Left forelimb (tissue), 1 donor: ENCODE data around the gene ATP2B1.

Source experiments
- DNase-seq: peaks from one replicate; pipeline ENCODE4 v3.0.0-alpha.2; 2018; ENCODE audit warnings: low spot score

The ATP2B1 gene

GRCh38 chr12:89657066-89657465 lies 51.6 kb downstream of the ATP2B1 start:
- DNase-seq, result no peak

- DNase-seq, result no peak
Observed at GRCh38 chr12:89655841-89656240, 52.8 kb downstream of the ATP2B1 start.

DNA sequence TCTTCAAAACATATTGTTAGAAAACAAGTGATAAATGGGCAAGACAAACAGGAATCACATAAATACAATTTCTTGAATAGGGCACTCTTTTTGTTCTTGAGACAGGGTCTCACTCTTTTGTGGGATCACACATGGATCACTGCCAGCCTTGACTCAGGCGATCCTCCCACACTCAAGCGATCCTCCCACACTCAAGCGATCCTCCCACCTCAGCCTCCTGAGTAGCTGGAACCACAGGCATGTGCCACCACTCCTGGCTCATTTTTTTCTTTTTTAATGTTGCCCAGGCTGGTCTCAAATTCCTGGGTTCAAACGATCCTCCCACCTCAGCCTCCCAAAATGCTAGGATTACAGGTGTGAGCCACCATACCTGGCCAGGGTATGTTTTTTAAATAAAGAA lies 57.4 kb downstream of the ATP2B1 start:
- no peak for DNase-seq

- DNase-seq, result no peak
Observed at GRCh38 chr12:89650239-89650638, 58.4 kb downstream of the ATP2B1 start.

DNA sequence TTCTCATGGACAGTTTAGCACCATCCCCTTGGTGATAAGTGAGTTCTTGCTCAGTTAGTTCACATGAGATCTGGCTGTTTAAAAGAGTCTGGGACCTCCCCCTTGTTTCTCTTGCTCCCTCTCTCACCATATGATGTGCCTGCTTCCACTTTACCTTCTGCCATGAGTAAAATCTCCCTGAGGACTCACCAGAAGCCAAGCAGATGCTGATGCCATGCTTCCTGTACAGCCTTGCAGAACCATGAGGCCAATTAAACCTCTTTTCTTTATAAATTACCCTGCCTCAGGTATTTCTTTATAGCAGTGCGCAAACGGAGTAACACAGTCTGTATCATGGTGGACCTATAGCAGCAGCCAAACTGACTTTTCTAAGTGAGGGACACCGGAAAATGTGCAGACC lies 58.8 kb downstream of the ATP2B1 start:
- no peak for DNase-seq

- DNase-seq, result no peak
Observed at GRCh38 chr12:89649139-89649538, 59.5 kb downstream of the ATP2B1 start.

GRCh38 chr12:89648211-89648930 lies 60.3 kb downstream of the ATP2B1 start:
- no peak for DNase-seq

GRCh38 chr12:89645434-89645833 lies 63.2 kb downstream of the ATP2B1 start:
- no peak for DNase-seq

GRCh38 chr12:89642959-89643358 lies 65.7 kb downstream of the ATP2B1 start:
- no peak for DNase-seq

- DNase-seq, result no peak
Observed at GRCh38 chr12:89636776-89637160, 71.9 kb downstream of the ATP2B1 start.

DNA sequence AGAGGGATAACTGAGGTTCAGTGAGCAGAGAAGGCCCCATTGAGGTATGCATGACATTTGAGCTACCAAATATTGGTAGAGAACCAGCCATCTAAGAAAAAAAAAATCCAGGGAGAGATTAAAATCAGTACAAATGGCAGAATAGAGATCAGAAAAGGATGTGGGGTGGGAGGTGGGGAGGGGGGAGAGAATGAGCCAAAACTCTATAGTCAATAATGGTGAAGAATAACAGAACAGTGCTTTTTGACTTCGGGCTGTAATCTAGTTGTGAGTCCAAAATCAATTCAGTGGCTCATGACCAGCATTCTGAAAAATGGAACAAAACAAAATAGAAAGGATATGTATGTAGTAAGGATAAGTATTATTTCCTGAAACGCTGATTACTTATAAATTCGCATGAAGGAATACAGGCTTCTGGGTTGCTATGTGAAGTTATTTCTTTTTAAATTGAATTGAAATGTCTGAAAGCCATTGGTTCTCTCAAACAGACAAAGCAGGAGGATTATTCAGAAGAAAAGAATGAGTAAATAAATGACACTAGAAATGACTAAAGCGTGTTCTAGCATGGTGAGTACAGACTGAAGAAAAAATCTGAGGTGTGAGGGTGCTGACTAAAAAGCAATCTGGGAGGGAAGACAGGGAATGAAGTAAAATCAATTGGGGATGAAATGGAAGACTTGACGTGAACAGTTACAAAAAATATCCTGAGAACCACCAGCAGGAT lies 72.4 kb downstream of the ATP2B1 start:
- no peak for DNase-seq

DNA sequence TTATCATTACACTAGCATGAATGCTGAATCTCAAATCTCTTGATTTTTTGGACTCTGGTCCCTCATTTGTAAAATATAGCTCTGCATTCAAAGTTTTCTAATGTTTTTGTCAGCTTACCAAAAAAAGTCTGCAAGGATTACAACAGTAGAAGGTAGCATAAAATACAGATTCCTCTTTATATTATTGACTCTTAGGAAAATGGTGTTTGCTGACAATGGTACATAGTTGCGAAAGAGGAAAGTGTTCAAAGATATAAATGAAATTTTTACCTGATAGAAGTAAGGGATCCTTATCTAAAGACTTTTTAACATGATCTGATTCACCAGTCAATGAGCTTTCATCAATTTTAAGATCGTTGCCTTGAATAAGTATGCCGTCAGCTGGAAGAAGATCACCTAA lies 74.1 kb downstream of the ATP2B1 start:
- DNase-seq, result no peak

DNA sequence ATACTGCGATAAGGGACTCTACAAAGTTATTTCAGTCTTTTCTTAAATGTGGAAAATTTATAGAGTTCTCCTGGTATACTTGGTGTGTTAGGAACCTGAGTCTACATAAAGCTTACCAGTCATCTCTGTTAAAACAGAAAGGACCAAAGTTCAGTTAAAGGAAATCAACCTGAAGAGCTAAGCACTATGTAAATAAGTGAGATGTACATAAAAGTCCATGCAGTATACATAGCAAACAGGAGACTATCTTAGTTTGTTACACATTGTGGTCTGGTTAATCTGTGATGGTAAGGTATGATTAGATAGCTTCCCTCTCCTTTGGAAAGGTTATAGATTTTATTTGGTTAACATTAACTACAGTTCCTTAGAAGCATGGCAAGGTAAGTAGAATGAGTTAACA lies 75.9 kb downstream of the ATP2B1 start:
- no peak for DNase-seq

DNA sequence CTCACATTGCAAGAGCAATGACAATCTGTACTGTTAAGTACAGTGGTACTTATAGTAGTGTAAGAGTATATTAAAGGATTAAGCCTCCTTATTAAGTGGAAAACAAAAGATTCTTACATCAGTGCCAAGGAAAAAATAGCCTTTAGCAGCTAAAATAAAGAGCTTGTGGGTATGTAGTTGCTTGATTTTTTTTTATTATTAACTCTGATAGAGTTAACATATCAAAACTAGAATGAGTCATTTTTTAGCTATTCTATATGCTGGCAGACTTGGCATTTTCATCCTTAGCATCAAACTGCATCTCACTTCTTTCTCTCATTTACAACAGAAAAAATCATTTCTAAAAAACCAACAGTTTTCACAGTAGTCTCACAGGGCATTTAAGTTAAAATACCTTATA lies 86.5 kb downstream of the ATP2B1 start:
- no peak for DNase-seq

GRCh38 chr12:89621521-89621920 lies 87.1 kb downstream of the ATP2B1 start:
- DNase-seq, result no peak

DNA sequence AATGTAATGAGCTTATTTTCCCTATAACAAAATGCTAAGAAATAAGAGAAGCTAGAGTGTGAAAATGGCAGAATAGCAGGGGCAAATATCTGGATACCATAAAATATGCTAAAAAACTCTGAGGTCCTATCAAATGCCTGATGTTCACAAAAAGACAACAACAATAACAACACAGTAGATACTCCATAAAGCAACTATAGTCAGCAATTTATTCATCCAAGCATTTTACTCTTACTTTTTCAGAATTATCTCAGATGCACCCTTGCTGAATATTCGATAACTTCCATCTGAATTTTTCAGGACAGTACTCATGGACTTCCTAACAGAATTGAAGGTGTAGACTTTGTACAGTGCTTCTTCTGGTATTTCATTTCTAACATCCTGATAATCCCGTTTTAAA lies 88.9 kb downstream of the ATP2B1 start:
- no peak for DNase-seq

- no peak for DNase-seq
Observed at GRCh38 chr12:89618113-89618862, 90.3 kb downstream of the ATP2B1 start.

GRCh38 chr12:89610366-89610765 lies 98.3 kb downstream of the ATP2B1 start:
- no peak for DNase-seq

GRCh38 chr12:89603678-89604077 lies 105.0 kb downstream of the ATP2B1 start:
- no peak for DNase-seq

GRCh38 chr12:89597770-89598169 lies 110.9 kb downstream of the ATP2B1 start:
- DNase-seq, result no peak

DNA sequence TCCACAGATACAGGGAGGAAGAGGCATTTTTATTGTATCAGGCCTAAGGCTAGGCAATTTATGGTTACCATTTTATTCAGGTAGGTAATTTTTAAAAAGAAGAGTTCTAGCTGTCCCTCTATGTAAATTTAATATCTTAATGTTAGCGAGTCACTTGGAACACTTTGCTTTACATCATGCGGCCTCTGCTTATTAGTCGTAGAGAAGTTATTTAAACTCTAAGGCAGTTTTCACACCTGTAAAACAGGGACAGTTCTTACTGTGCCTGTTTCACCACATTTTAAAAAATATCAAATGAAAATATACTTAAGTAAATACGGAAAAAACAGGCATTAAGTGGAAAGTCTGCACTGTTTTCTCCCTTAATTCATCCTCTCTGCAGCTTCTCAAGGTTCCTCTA lies 111.4 kb downstream of the ATP2B1 start:
- DNase-seq, result no peak

- DNase-seq, result no peak
Observed at GRCh38 chr12:89593873-89594272, 114.8 kb downstream of the ATP2B1 start.

DNA sequence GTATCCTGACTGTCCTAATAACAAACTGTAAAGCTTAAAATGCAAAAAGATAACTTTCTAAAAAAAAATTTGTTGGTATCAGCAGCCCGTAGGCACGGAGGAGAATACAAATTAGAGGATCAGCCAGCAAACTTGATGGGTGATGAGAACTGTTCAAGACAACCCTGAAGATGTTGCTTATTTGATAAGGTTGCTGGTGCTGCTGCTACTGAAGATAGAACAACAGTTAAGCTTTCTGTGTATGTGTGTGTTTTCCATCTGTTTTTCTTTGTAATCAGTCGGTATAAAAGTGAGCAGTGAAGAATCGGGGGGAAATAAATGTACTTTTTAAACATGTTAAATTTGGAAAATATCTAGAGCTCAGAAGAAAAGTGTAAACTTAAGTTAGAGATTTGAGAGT lies 115.4 kb downstream of the ATP2B1 start:
- DNase-seq, result no peak
